GM21515 (cell line): ENCODE measurements around the gene BRIP1.
A peak's percentile ranks its signal among the peaks of the same experiment; 100 is the strongest.

Source experiments
- ATAC-seq: cut with Tn5 transposase; IDR thresholded peaks from one replicate; pipeline ENCODE4 v1.9.1; 2021; ENCODE audit not compliant: unreplicated experiment

The BRIP1 gene

GRCh38 chr17:61764846-61765245 is 98.5 kb downstream of the BRIP1 start:
- ATAC-seq = no peak

- no peak for ATAC-seq
These were observed 101.5 kb downstream of the BRIP1 start for GRCh38 chr17:61761827-61762226.

GRCh38 chr17:61759362-61759761 is 104.0 kb downstream of the BRIP1 start:
- no peak for ATAC-seq

- ATAC-seq = no peak
These were observed 104.9 kb downstream of the BRIP1 start for GRCh38 chr17:61758430-61758829.

GRCh38 chr17:61757168-61757567 is 106.2 kb downstream of the BRIP1 start:
- ATAC-seq = no peak

GRCh38 chr17:61756561-61756960 is 106.8 kb downstream of the BRIP1 start:
- ATAC-seq = no peak

- ATAC-seq = no peak
These were observed 107.7 kb downstream of the BRIP1 start for GRCh38 chr17:61755668-61756067.

GRCh38 chr17:61755078-61755477 is 108.2 kb downstream of the BRIP1 start:
- ATAC-seq = no peak

GRCh38 chr17:61754124-61754523 is 109.2 kb downstream of the BRIP1 start:
- ATAC-seq = no peak

- no peak for ATAC-seq
These were observed 109.6 kb downstream of the BRIP1 start for GRCh38 chr17:61753696-61754095.

GRCh38 chr17:61750656-61751055 is 112.7 kb downstream of the BRIP1 start:
- ATAC-seq = peak; percentile 88

GRCh38 chr17:61749823-61750404 is 113.4 kb downstream of the BRIP1 start:
- no peak for ATAC-seq

- no peak for ATAC-seq
These were observed 116.9 kb downstream of the BRIP1 start for GRCh38 chr17:61746248-61746985.

GRCh38 chr17:61744804-61745203 is 118.5 kb downstream of the BRIP1 start:
- ATAC-seq = no peak

- ATAC-seq = no peak
These were observed 119.1 kb downstream of the BRIP1 start for GRCh38 chr17:61744252-61744651.

- ATAC-seq = no peak
These were observed 119.6 kb downstream of the BRIP1 start for GRCh38 chr17:61743766-61744165.

GRCh38 chr17:61739002-61739401 is 124.3 kb downstream of the BRIP1 start:
- no peak for ATAC-seq

GRCh38 chr17:61738249-61738648 is 125.1 kb downstream of the BRIP1 start:
- ATAC-seq = no peak

GRCh38 chr17:61737820-61738219 is 125.5 kb downstream of the BRIP1 start:
- ATAC-seq = no peak

- ATAC-seq = no peak
These were observed 126.9 kb downstream of the BRIP1 start for GRCh38 chr17:61736438-61736837.

- ATAC-seq = no peak
These were observed 127.5 kb downstream of the BRIP1 start for GRCh38 chr17:61735807-61736206.

GRCh38 chr17:61734466-61734865 is 128.9 kb downstream of the BRIP1 start:
- no peak for ATAC-seq

GRCh38 chr17:61734012-61734411 is 129.3 kb downstream of the BRIP1 start:
- ATAC-seq = no peak
